Adrenal gland (tissue), 12 donors: Measurements from ENCODE around the gene TANK. TPM values are rescaled to one million over a fixed set of nuclear protein-coding genes. Genes with fewer than 3 reads are reported as not detected.

Source experiments
- DNase-seq, 7 donors: peaks; one replicate each; pipeline ENCODE4 v3.0.0-alpha.2; 2019 to 2020
- H3K27ac ChIP-seq, 5 donors: fragments of 200-600 bp; sonication (generic) in 4 of 5; 1 replicate in 3 of 5; 2 replicates in 2 of 5; pipeline versions ENCODE4 v1.5.1 to v1.8.0; 2016 to 2020; ENCODE audit warnings: mild to moderate bottlenecking in 1 of 5
- H3K27me3 ChIP-seq: fragments of 200-600 bp; 2 replicates; pipeline ENCODE4 v1.8.0; 2021
- H3K36me3 ChIP-seq, 2 donors: fragments of 200-600 bp; replicated peaks in 1 of 2; 1 replicate in 1 of 2; 2 replicates in 1 of 2; pipeline versions ENCODE4 v1.5.1 to v1.8.0; 2018 to 2022
- H3K4me1 ChIP-seq, 2 donors: fragments of 200-600 bp; replicated peaks in 1 of 2; 1 replicate in 1 of 2; 2 replicates in 1 of 2; pipeline versions ENCODE4 v1.5.1 to v1.8.0; 2018 to 2021
- H3K4me3 ChIP-seq, 4 donors: fragments of 200-600 bp; sonication (generic) in 3 of 4; one replicate each; pipeline ENCODE4 v1.5.1; 2016 to 2018
- H3K9me3 ChIP-seq, 3 donors: fragments of 200-600 bp; sonication (generic) in 1 of 3; replicated peaks in 1 of 3; 1 replicate in 2 of 3; 2 replicates in 1 of 3; pipeline versions ENCODE4 v1.5.1 to v1.8.0; 2016 to 2021
- CTCF ChIP-seq, 6 experiments: fragments of 450-650 bp in 4 of 6; fragments of 200-600 bp in 2 of 6; sonication (generic) in 1 of 6; IDR thresholded peaks; 1 replicate in 5 of 6; 2 replicates in 1 of 6; pipeline versions ENCODE4 v1.5.1 to v1.8.0; 2016 to 2021; ENCODE audit warnings: antibody characterized with exemption in 6 of 6, mild to moderate bottlenecking in 2 of 6, moderate library complexity in 1 of 6
- POLR2A ChIP-seq, 2 donors: fragments of 450-650 bp; IDR thresholded peaks; one replicate each; pipeline ENCODE4 v1.6.1; 2017; ENCODE audit warnings: antibody characterized with exemption in 2 of 2, mild to moderate bottlenecking in 2 of 2, moderate library complexity in 1 of 2
- WGBS, 4 donors: extraction: QIAGEN DNeasy Blood & Tissue Kit in 2 of 4; methylation state at CpG; one replicate each; pipeline versions ENCODE4 v1.1.5 to v1.1.7; 2013 to 2017; 5-methylcytosine and 5-hydroxymethylcytosine counted together
- intact Hi-C, 2 donors: fragments of 100-400 bp; cut with DNase I; formaldehyde crosslinking; loops; one replicate each; pipeline versions ENCODE4 v1.14.1 to v1.15.0; 2022 to 2023
- polyA plus RNA-seq, 3 donors: library from polyadenylated mRNA; stranded (reverse); fragments of 200-250 nt in 2 of 3; fragments of 350-450 nt in 1 of 3; fragmentation: Illumina TruSeq in 1 of 3; extraction: RNeasy Lipid Tissue Mini Kit (QIAGEN cat#74804) in 1 of 3; gene quantifications; one replicate each; pipeline ENCODE4 v1.2.3, GENCODE V29; 2013 to 2014
- total RNA-seq, 9 donors: library from RNA; depleted of rRNA in 4 of 9; stranded (reverse); fragments of >200 nt in 4 of 9; fragments of 120-200 nt in 1 of 9; fragmentation: NEBNext Ultra II Directional in 1 of 9; extraction: Animal tissue kit (Norgen Biotek cat#: 25700) in 1 of 9; gene quantifications; one replicate each; pipeline versions ENCODE4 v1.1.0 to v1.2.4, GENCODE V29; 2013 to 2023
- donor health status: healthy with polysubstance abuse.
- donor health status: Bipolar disorder and iron deficiency.
- donor health status: DM: yes; HTN: yes; CAD: no.
- donor health status: DM: no; HTN: no; CAD: no.
- donor health status: DM: no; HTN: no; CAD: no.
- donor health status: DM: yes; HTN: yes; CAD: no.

Gene TANK
- total and polyA plus RNA-seq, 12 donors: 23.7 to 90.9 (median 55.0) TPM

GRCh38 chr2:161152302-161152701 is 7.9 kb upstream of the TANK start:
- Histone ChIP-seq H3K4me3 (no peak overlapping the region), H3K9me3 (peaks cover 0 to 19% (median 14%) of the 10 kb centered on the region in 3 donors), H3K36me3 (no peaks in the 10 kb centered on the region), H3K27ac (no peak overlapping the region), H3K4me1 (no peaks in the 10 kb centered on the region), H3K27me3 (no peaks in the 10 kb centered on the region)
- TF ChIP-seq CTCF (IDR thresholded peaks at IDR 0.05) (no peak), POLR2A (IDR thresholded peaks at IDR 0.05) (no peak)
- intact Hi-C loops: no loop called here
- no peak for DNase-seq

GRCh38 chr2:161158882-161159281 is 1.3 kb upstream of the TANK start:
- Histone ChIP-seq H3K4me3 (no peak overlapping the region), H3K4me1 (peaks cover 8 to 34% of the 10 kb centered on the region in 2 donors), H3K27me3 (no peaks in the 10 kb centered on the region), H3K9me3 (no peaks in the 10 kb centered on the region), H3K27ac (peak overlapping the region in 2 of 5 donors; percentile 97 to 98), H3K36me3 (peaks cover 0 to 7% of the 10 kb centered on the region in 2 donors)
- intact Hi-C loops: no loop called here
- 91 to 95% (median 93%) methylated on average over 2 of the region's 2 CpGs for WGBS, 4 donors
- no peak for TF ChIP-seq POLR2A (IDR thresholded peaks at IDR 0.05)
- no peak for TF ChIP-seq CTCF (IDR thresholded peaks at IDR 0.05)
- DNase-seq: no peak

GRCh38 chr2:161159456-161160225 is 587 bp upstream of the TANK start:
- intact Hi-C loops: no loop called here
- TF ChIP-seq CTCF (IDR thresholded peaks at IDR 0.05): no peak
- no peak for TF ChIP-seq POLR2A (IDR thresholded peaks at IDR 0.05)
- DNase-seq: peak in 2 of 7 donors; percentile 20 to 24
- peaks cover 0 to 11% of the 10 kb centered on the region in 2 donors for H3K36me3 ChIP-seq
- H3K4me1 ChIP-seq: peaks cover 8 to 39% of the 10 kb centered on the region in 2 donors
- peak overlapping the region in 2 of 4 donors; percentile 3 to 84 for H3K4me3 ChIP-seq
- H3K27me3 ChIP-seq: no peaks in the 10 kb centered on the region
- H3K9me3 ChIP-seq: no peaks in the 10 kb centered on the region
- 11 to 15% (median 13%) methylated on average over 9 of the region's 9 CpGs for WGBS, 4 donors
- peak overlapping the region; percentile 56 to 99 (median 97) for H3K27ac ChIP-seq

GRCh38 chr2:161161074-161161706 is 962 bp downstream of the TANK start:
- Histone ChIP-seq H3K27ac (peak overlapping the region; percentile 93 to 99 (median 98)), H3K4me1 (peaks cover 15 to 55% of the 10 kb centered on the region in 2 donors), H3K9me3 (no peaks in the 10 kb centered on the region), H3K27me3 (no peaks in the 10 kb centered on the region), H3K4me3 (peak overlapping the region; percentile 28 to 98 (median 68)), H3K36me3 (peaks cover 0 to 11% of the 10 kb centered on the region in 2 donors)
- TF ChIP-seq CTCF (IDR thresholded peaks at IDR 0.05) (no peak), POLR2A (IDR thresholded peaks at IDR 0.05) (no peak)
- WGBS, 4 donors: 11 to 12% (median 11%) methylated on average over 13 of the region's 13 CpGs
- intact Hi-C loops: no loop called here
- DNase-seq: no peak
